Neural cell (in vitro differentiated cells): ENCODE measurements around the gene CD200R1L. TPM values are rescaled to one million over a fixed set of nuclear protein-coding genes. Genes with fewer than 3 reads are reported as not detected.

ENCODE experiments used
- H2AFZ ChIP-seq: fragments of 200-600, 300-800 bp; sonication (generic), shearing (Covaris generic); 2 replicates; pipeline ENCODE4 v1.6.0; 2014; ENCODE audit warnings: low read depth, mild to moderate bottlenecking, antibody characterized with exemption, low read length, moderate library complexity
- H3F3A ChIP-seq: fragments of 200-600 bp; shearing (Covaris generic); 2 replicates; pipeline ENCODE4 v1.6.1; 2016; ENCODE audit warnings: mild to moderate bottlenecking, moderate library complexity, mixed read lengths, antibody characterized with exemption, low read length; ENCODE audit not compliant: insufficient read depth, poor library complexity, severe bottlenecking
- H3K27ac ChIP-seq: fragments of 200-600, 300-800 bp; sonication (generic), shearing (Covaris generic); 2 replicates; pipeline ENCODE4 v1.5.1; 2014; ENCODE audit warnings: mild to moderate bottlenecking, low read length, moderate library complexity
- H3K27me3 ChIP-seq: fragments of 300-800, 200-600 bp; sonication (generic), shearing (Covaris generic); 2 replicates; pipeline ENCODE4 v1.6.0; 2014; ENCODE audit warnings: mild to moderate bottlenecking, low read depth, low read length, moderate library complexity; ENCODE audit not compliant: insufficient read depth
- H3K36me3 ChIP-seq: fragments of 300-800, 200-600 bp; sonication (generic), shearing (Covaris generic); 2 replicates; pipeline ENCODE4 v1.5.1; 2014; ENCODE audit warnings: mild to moderate bottlenecking, antibody characterized with exemption, low read length, moderate library complexity; ENCODE audit not compliant: insufficient read depth
- H3K4me2 ChIP-seq: fragments of 300-800, 200-600 bp; sonication (generic), shearing (Covaris generic); 2 replicates; pipeline ENCODE4 v1.6.0; 2014; ENCODE audit warnings: mild to moderate bottlenecking, low read length
- H3K4me3 ChIP-seq: fragments of 300-800, 200-600 bp; sonication (generic), shearing (Covaris generic); 2 replicates; pipeline ENCODE4 v1.5.1; 2014; ENCODE audit warnings: mild to moderate bottlenecking, low read length, moderate library complexity
- H3K79me2 ChIP-seq: fragments of 200-600 bp; shearing (Covaris generic); replicated peaks from 2 replicates; pipeline ENCODE4 v1.6.0; 2014; ENCODE audit warnings: mild to moderate bottlenecking, low read length, moderate library complexity; ENCODE audit not compliant: insufficient read depth
- H3K9ac ChIP-seq: fragments of 300-800, 200-600 bp; sonication (generic), shearing (Covaris generic); 2 replicates; pipeline ENCODE4 v1.6.1; 2016; ENCODE audit warnings: mild to moderate bottlenecking, low read length, mixed read lengths
- H3K9me2 ChIP-seq: fragments of 200-600 bp; shearing (Covaris generic); 2 replicates; pipeline ENCODE4 v1.6.1; 2016; ENCODE audit warnings: mild to moderate bottlenecking, low read length, mixed read lengths; ENCODE audit not compliant: insufficient read depth
- H3K9me3 ChIP-seq: fragments of 200-600, 300-800 bp; sonication (generic), shearing (Covaris generic); 2 replicates; pipeline ENCODE4 v1.6.1; 2016; ENCODE audit warnings: mild to moderate bottlenecking, mixed run types, low read length, moderate library complexity, mixed read lengths
- H4K20me1 ChIP-seq: fragments of 200-600 bp; shearing (Covaris generic); 2 replicates; pipeline ENCODE4 v1.6.1; 2016; ENCODE audit warnings: mild to moderate bottlenecking, mixed run types; ENCODE audit not compliant: insufficient read depth
- EP300 ChIP-seq: fragments of 450-650 bp; conservative IDR thresholded peaks from 2 replicates; pipeline ENCODE4 v1.6.1; 2014; ENCODE audit warnings: antibody characterized with exemption, mild to moderate bottlenecking, moderate library complexity; ENCODE audit not compliant: poor library complexity, severe bottlenecking
- EZH2 ChIP-seq: fragments of 200-600, 300-800 bp; shearing (Covaris generic), sonication (generic); IDR thresholded peaks from 2 replicates; pipeline ENCODE4 v1.6.1; 2014; ENCODE audit warnings: antibody characterized with exemption, low read length, borderline replicate concordance, mild to moderate bottlenecking; ENCODE audit not compliant: insufficient read depth, poor library complexity, severe bottlenecking
- MXI1 ChIP-seq: fragments of 450-650 bp; conservative IDR thresholded peaks from 2 replicates; pipeline ENCODE4 v1.6.1; 2014; ENCODE audit warnings: antibody characterized with exemption, mild to moderate bottlenecking; ENCODE audit not compliant: poor library complexity, severe bottlenecking
- RAD21 ChIP-seq: fragments of 450-650 bp; conservative IDR thresholded peaks from 2 replicates; pipeline ENCODE4 v1.6.1; 2014; ENCODE audit warnings: antibody characterized with exemption, mild to moderate bottlenecking, moderate library complexity
- SMC3 ChIP-seq: fragments of 450-650 bp; conservative IDR thresholded peaks from 2 replicates; pipeline ENCODE4 v1.6.1; 2014; ENCODE audit warnings: antibody characterized with exemption, mild to moderate bottlenecking, moderate library complexity; ENCODE audit not compliant: poor library complexity
- TAF1 ChIP-seq: IDR thresholded peaks from 2 replicates; pipeline ENCODE4 v1.6.1; 2012; ENCODE audit warnings: low read depth
- polyA plus RNA-seq: library from polyadenylated mRNA; depleted of rRNA; stranded (reverse); fragments of >200 nt; gene quantifications from 2 replicates; pipeline ENCODE4 v1.2.3, GENCODE V29; 2014
- TF ChIP-seq, protein P1 (sequence below): IDR thresholded peaks from 2 replicates; pipeline ENCODE4 v1.6.1; 2012; ENCODE audit warnings: borderline replicate concordance
- TF ChIP-seq, protein P2 (sequence below): fragments of 450-650 bp; IDR thresholded peaks from 2 replicates; pipeline ENCODE4 v1.5.1; 2014; ENCODE audit warnings: antibody characterized with exemption, mild to moderate bottlenecking, moderate library complexity; ENCODE audit not compliant: poor library complexity, severe bottlenecking

The CD200R1L gene
- polyA plus RNA-seq, 1 donor from 2014 or later: not detected

DNA sequence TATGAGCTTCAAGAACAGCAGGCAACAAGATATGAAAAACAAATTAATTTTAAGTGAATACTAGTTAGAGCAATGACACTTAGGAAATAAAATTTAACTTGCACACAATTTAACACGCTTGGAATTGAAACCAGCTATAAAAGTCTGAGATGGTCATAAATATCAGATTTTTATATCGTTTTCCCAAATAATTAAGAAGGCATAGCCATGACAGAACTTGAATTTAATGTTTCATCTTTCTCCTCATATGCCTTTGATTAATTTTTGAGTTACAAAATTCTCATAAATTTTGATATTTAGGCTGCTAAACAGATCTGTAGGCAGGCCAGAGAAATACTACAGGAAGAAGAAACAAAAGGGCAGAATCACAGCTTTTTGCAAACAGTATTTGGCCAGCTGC is 38.5 kb downstream of the CD200R1L start:
- Histone ChIP-seq H2AFZ (no peak overlapping the region), H3K27me3 (no peaks in the 10 kb centered on the region), H3K4me2 (no peak overlapping the region), H3K36me3 (no peaks in the 10 kb centered on the region), H3K4me3 (no peak overlapping the region), H3K9me2 (no peaks in the 10 kb centered on the region), H3K79me2 (no peaks in the 10 kb centered on the region), H3K27ac (no peak overlapping the region), H3K9ac (no peak overlapping the region), H4K20me1 (no peaks in the 10 kb centered on the region), H3F3A (no peaks in the 10 kb centered on the region), H3K9me3 (no peaks in the 10 kb centered on the region)
- TF ChIP-seq EZH2: no peak
- TF ChIP-seq, protein P1, sequence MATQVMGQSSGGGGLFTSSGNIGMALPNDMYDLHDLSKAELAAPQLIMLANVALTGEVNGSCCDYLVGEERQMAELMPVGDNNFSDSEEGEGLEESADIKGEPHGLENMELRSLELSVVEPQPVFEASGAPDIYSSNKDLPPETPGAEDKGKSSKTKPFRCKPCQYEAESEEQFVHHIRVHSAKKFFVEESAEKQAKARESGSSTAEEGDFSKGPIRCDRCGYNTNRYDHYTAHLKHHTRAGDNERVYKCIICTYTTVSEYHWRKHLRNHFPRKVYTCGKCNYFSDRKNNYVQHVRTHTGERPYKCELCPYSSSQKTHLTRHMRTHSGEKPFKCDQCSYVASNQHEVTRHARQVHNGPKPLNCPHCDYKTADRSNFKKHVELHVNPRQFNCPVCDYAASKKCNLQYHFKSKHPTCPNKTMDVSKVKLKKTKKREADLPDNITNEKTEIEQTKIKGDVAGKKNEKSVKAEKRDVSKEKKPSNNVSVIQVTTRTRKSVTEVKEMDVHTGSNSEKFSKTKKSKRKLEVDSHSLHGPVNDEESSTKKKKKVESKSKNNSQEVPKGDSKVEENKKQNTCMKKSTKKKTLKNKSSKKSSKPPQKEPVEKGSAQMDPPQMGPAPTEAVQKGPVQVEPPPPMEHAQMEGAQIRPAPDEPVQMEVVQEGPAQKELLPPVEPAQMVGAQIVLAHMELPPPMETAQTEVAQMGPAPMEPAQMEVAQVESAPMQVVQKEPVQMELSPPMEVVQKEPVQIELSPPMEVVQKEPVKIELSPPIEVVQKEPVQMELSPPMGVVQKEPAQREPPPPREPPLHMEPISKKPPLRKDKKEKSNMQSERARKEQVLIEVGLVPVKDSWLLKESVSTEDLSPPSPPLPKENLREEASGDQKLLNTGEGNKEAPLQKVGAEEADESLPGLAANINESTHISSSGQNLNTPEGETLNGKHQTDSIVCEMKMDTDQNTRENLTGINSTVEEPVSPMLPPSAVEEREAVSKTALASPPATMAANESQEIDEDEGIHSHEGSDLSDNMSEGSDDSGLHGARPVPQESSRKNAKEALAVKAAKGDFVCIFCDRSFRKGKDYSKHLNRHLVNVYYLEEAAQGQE: no peak
- no peak for TF ChIP-seq MXI1
- TF ChIP-seq, protein P2, sequence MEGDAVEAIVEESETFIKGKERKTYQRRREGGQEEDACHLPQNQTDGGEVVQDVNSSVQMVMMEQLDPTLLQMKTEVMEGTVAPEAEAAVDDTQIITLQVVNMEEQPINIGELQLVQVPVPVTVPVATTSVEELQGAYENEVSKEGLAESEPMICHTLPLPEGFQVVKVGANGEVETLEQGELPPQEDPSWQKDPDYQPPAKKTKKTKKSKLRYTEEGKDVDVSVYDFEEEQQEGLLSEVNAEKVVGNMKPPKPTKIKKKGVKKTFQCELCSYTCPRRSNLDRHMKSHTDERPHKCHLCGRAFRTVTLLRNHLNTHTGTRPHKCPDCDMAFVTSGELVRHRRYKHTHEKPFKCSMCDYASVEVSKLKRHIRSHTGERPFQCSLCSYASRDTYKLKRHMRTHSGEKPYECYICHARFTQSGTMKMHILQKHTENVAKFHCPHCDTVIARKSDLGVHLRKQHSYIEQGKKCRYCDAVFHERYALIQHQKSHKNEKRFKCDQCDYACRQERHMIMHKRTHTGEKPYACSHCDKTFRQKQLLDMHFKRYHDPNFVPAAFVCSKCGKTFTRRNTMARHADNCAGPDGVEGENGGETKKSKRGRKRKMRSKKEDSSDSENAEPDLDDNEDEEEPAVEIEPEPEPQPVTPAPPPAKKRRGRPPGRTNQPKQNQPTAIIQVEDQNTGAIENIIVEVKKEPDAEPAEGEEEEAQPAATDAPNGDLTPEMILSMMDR: no peak
- TF ChIP-seq EP300: no peak
- TF ChIP-seq RAD21: no peak
- TF ChIP-seq TAF1: no peak

DNA sequence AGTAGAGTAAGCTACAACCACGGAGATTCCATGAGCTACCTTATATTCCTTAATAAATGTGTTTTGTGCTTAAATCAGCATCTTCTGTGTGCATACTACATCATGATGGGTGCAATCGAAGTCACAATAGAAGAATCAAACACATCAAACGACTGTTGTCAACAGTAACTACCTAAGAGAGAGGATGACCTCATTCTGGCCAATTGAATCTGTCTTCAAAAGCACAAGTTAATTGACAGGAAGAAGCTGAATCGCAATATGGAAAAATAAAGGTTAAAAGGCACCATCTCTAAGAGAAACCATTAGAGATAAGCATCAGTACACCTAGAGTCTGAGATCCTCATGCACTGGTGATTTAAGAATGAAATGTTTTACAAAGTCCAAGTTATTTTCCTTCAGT is 39.0 kb downstream of the CD200R1L start:
- Histone ChIP-seq H3K27me3 (no peaks in the 10 kb centered on the region), H3K79me2 (no peaks in the 10 kb centered on the region), H3K9ac (no peak overlapping the region), H4K20me1 (no peaks in the 10 kb centered on the region), H3K9me3 (no peaks in the 10 kb centered on the region), H3K4me3 (no peak overlapping the region), H3K27ac (no peak overlapping the region), H3K36me3 (no peaks in the 10 kb centered on the region), H3K9me2 (no peaks in the 10 kb centered on the region), H3F3A (no peaks in the 10 kb centered on the region), H2AFZ (no peak overlapping the region), H3K4me2 (no peak overlapping the region)
- no peak for TF ChIP-seq TAF1
- TF ChIP-seq, protein P2: no peak
- TF ChIP-seq EZH2: no peak
- peak; percentile 14 for TF ChIP-seq EP300
- TF ChIP-seq SMC3: no peak
